Glomerular visceral epithelial cell (primary cell): ENCODE results near the gene DOCK1.

Experiments
- DNase-seq: peaks from one replicate; pipeline ENCODE4 v3.0.0-alpha.2; 2016; ENCODE audit errors: extremely low spot score

DOCK1 gene

GRCh38 chr10:127347202-127347959 lies 442.2 kb downstream of the DOCK1 start:
- DNase-seq = no peak

- DNase-seq = peak; percentile 7
Observed at GRCh38 chr10:127349737-127350136, 444.5 kb downstream of the DOCK1 start.

DNA sequence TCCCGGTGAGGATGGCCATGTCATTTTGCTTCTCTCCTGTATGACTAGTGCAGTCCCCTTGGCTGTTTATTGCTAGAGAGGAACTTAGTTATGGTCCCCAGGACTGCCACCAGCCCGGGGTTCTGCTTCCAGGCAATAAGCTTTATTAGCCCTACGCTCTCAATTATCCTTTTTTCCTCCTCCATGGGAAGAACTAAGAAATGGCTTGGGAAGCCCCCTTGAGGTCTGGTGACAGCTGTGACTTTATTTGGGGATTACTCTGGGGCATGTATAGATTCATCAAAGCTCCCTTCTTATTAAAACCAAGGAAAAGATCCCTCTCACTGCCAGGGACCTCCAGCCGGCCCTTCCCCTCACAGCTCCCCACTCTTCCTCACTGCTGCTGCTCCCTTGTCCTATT lies 446.3 kb downstream of the DOCK1 start:
- DNase-seq = no peak

DNA sequence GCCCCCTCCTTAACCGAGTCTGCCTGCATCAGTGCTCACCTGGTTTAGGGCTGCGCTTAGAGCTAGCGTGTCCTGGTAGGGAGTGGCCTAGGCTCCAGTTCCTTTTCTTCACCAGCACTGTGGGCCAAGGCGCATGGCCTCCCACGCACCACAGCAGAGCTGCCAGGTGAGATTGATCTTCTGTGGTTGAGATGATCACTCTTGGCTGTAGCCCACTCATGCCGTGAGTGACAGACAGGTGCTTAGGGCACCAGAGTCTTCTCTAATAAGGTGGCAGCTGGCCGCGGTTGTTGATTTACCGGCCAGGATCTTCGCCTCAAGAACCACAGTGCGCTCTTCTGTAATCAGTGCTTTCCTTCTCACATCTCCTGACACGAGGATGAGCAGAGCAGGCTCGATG lies 448.3 kb downstream of the DOCK1 start:
- DNase-seq = no peak

- DNase-seq = no peak
Observed at GRCh38 chr10:127354255-127354654, 449.0 kb downstream of the DOCK1 start.

- no peak for DNase-seq
Observed at GRCh38 chr10:127354992-127355391, 449.8 kb downstream of the DOCK1 start.

DNA sequence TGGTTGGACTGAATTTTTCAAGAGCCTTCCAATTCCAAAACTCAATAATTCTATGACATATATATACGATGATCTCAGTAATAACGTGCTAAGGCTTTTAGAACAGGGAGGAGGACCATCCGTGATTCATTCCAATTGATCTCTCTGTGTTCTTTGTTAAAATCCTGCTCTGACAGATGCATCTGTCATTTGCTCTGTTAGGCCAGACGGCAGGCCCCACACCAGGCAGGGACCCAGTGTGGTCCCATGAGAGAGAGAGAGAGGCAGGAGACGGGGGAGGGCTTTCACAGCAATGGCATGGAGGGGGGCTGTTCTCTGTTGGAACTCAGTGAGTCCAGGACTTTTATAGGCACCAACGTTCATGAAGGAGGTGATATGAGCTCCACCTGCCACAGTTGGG lies 451.1 kb downstream of the DOCK1 start:
- DNase-seq = no peak

DNA sequence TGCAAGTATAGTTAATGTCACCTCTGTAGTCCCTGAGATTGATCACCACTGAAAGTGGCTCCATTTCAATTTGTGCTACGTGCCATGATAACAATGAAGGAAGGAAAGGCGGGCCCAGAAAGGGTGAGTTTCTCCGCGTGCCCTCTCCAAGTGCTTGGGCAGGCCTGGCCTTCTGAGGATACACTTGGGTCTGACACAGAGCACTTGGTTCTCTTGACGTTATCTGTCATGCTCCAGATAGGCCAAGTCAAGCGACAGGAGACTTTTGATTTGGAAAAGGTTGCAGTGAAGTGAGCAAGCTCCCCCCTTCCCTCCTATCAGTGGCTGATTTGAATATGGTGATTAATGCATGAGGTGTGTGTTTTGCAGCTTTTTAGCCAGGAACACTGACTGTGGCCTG lies 452.0 kb downstream of the DOCK1 start:
- DNase-seq = no peak

DNA sequence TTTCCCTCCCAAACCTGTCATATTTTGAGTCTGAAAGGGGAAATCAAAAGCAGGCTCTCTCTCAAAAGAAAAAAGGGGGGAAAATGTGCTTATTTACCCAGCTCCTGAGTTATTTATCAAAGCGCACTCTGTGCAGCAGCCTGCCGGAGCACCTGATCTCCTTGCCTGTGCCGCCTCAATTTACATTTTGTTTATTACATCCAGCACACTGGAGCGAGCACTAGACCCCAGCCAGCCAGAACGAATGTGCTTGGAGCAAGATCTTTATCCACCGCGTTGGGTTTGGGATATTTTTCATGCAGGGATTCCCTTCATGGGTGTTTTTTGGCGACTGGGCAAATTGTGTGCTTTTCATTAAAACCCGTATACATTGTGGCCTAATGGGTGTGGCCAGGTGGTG lies 453.1 kb downstream of the DOCK1 start:
- DNase-seq = no peak

DNA sequence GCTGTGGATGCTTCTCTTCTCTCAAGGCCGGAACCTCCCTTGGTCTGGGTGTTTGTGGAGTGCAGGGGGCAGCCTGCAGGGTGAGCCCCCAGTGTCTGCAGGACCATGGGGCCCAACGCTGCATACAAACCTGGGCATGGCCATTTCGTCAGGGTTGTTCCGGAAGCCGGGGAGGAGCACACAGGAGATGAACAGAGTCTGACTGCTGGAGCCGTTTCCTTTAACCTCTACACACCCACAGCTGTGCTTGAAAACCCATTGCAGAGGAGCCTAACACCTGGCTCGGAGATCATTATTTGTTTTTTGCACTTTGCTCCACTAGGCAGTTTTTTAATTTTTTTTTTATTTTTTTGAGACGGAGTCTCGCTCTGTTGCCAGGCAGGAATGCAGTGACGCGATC lies 458.8 kb downstream of the DOCK1 start:
- no peak for DNase-seq

DNA sequence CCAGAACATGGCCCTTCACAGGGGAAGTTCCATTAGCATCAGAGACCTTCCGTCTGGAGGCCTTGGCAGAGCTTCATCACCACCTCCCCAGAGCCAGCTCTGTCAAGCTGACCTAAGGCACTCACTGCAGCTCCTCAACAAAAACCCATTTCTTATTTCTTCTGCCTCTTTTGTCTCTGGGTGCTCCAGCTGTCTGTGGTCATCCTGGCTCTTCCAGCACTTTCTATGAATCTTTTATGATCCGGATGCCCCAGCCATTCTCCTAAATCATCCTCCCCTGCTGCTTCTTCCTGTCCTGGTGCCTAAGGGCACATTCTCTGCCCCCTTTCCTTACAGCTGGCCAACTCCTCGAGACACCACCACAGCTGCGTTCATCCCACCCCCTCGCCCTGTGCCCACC lies 462.9 kb downstream of the DOCK1 start:
- DNase-seq = no peak

DNA sequence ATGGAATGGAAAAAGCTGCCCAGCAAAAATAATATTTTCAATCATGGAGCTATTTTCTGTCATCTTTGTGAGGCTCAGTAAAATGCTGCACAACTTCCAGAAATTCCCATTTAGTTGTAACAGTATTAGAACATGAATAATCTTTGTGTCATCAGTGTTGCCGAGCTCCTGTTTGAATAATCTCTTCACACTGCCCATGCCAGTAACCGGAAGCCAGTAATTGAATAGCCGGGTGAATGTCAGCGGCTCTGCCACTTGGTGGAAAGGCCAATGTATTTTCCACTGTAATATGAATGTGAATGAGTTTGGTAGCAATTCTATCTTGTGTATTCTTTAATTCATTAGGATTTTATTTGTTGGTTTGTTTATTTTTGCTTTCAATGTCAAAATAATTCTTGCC lies 463.7 kb downstream of the DOCK1 start:
- no peak for DNase-seq

DNA sequence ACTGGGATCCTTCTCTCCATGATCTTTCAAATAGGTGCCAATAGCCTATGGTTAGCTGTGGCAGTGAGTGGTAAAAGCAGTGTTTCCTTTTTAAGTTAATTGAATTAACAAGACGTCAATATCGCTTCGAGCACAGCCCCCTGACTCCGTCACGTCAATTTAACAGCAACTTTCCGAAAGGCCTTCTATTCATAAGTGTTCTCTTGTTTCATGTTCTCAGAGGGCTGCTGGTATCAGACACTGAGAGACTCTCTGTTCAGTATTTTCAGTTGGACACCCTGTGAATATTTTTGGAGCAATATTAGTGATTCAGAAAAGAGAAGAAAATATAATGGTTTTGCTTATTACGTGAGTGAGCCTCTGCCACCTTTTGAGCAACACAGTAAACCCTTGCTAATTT lies 465.4 kb downstream of the DOCK1 start:
- DNase-seq = no peak

- no peak for DNase-seq
Observed at GRCh38 chr10:127372361-127372760, 467.1 kb downstream of the DOCK1 start.

- DNase-seq = no peak
Observed at GRCh38 chr10:127374074-127374680, 468.9 kb downstream of the DOCK1 start.

DNA sequence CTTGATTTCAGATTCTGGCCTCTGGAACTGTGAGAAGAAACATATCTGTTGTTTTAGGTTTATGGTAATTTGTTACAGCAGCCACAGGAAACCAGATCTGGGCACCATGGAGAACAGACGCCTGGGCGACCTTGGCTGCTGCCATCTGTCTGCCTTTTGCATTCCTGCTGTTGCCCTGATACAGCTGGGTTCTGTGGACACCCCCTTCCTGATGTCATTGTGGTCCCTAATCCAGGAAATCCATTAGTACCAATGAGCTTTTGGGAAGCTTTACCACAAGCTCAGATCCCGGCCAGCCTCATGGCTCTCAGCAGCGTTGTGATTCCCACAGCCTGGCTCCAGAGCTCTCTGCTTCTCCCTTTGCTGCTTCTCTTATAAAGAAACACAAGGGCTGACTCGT lies 469.7 kb downstream of the DOCK1 start:
- DNase-seq = no peak

DNA sequence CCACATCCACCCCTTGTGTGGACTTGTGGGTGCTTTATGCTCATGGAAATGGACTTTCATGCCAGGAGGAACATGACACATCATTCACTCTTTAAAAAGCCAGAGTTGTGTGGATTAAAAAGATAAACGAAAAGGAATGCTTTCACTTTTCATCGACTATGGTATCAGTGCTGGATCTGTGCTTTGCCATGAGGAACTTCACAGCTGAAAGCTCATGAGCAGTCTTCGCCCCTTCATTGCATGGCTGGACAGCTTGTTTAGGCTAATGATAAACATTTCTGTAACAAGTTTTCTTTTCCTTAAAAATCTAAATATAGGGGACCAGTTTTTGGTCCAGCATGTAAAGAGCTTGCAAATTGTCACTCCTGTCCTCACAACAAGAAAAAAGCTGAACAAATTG lies 470.2 kb downstream of the DOCK1 start:
- no peak for DNase-seq

DNA sequence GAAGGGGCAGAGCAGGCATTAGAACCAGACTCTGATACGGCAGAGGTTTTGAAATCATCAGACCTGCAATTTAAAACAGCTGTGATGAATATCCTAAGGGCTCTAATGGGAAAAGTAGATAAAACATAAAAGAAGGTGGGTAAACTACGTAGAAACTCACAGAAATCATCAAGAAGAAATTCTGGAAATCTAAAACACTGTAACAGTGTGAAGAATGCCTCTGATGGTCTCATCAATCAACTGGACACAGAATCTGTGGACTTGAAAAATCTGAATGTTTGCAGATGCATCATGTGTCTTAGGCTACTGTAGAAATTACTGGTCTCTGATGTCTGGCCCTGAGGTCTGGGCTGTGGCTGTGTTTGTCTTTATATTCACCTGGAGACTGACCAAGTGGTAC lies 470.8 kb downstream of the DOCK1 start:
- no peak for DNase-seq

DNA sequence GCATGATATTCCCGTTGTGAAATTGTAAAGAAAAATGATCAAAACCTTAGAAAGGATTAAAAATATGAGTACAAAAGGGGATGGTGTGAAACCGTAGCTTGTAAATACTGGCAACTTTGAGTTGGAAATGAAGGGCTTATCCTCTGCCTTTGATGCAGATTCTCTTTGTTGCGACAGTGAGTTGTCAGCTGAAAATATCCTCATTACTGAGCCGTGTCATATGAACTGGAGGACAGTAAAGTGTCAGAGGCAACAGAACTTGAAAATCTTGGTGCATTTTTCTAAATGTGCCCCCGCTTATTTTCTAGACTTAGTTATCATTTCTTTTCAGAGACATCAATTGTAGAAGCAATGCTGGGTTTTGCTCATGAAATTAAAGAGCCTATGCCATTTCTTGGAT lies 473.4 kb downstream of the DOCK1 start:
- no peak for DNase-seq

GRCh38 chr10:127384532-127384931 lies 479.3 kb downstream of the DOCK1 start:
- no peak for DNase-seq

DNA sequence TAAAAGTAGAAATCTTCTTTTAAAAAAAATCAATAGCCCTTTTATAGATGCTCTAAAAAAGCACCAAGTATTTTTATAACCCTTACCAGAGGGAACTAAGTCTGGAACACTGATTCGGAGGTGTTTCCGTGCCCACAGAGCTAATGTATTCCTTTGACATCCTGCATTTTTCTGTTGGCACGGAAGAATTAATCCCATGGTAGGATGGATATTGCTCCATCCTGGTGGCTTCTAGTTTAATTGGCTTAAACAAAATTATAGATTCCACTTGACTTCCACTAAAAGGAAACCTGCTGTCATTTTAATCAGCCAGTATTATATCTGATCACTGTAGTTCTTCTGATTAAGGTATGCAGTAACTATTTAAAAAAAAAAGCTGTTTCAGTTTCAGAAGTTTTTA lies 479.8 kb downstream of the DOCK1 start:
- no peak for DNase-seq

GRCh38 chr10:127386606-127387327 lies 481.5 kb downstream of the DOCK1 start:
- no peak for DNase-seq

DNA sequence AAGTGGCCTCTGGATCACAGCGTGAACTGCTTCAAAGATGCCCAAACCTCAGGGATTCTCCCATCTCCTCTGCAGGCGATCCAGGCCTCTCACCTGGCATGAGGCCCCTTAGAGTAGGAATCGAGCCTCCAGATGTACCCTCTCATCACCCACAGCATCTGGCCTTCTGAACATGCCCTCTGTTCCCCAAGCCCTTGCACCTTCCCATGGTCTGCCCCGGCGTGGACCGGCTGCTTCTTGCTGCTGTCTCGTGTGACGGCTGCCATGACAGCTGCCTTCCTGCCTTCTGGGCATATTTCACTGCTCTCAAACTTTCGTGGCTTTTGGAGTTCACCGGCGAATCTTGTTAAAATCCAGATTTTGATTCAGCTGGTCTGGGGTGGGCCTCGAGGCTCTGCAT lies 486.6 kb downstream of the DOCK1 start:
- no peak for DNase-seq
